ENCODE results near the gene ZNF700.

- no peak for TF ChIP-seq GATA2 (IDR thresholded peaks at IDR 0.05; ENCODE audit: low read depth, low read length)
- no peak for TF ChIP-seq GATA3 (IDR thresholded peaks at IDR 0.05; ENCODE audit: low read depth, low read length)
Observed at GRCh38 chr19:11949201-11949600, 24.3 kb downstream of the ZNF700 start.

Measured in SH-SY5Y (cell line).